ENCODE data around the gene PKIB.
"Not testable (repeated sequence)": the region's sequence is repeated elsewhere in the genome, so short reads cannot be mapped to it uniquely, and the experiment has no call there.

PKIB gene

GRCh38 chr6:122609881-122610689 lies at the start of gene PKIB:
Gene PKIB (plus strand): TSS chr6:122610405. CDS start chr6:122717795, 107,390 bp downstream.
- DNase-seq, result peak; percentile 66

GRCh38 chr6:122563364-122564052 lies 46.7 kb upstream of the PKIB start:
- DNase-seq, result no peak

GRCh38 chr6:122564230-122564629 lies 46.0 kb upstream of the PKIB start:
- no peak for DNase-seq

- no peak for DNase-seq
These were observed 44.5 kb upstream of the PKIB start for GRCh38 chr6:122565708-122566107.

- no peak for DNase-seq
These were observed 43.2 kb upstream of the PKIB start for GRCh38 chr6:122567034-122567433.

- DNase-seq, result no peak
These were observed 41.9 kb upstream of the PKIB start for GRCh38 chr6:122568350-122568749.

- no peak for DNase-seq
These were observed 41.4 kb upstream of the PKIB start for GRCh38 chr6:122568797-122569221.

- DNase-seq, result peak; percentile 5
These were observed 40.9 kb upstream of the PKIB start for GRCh38 chr6:122569230-122569771.

- DNase-seq, result no peak
These were observed 38.3 kb upstream of the PKIB start for GRCh38 chr6:122571888-122572287.

GRCh38 chr6:122576888-122577287 lies 33.3 kb upstream of the PKIB start:
- DNase-seq, result no peak

- no peak for DNase-seq
These were observed 31.2 kb upstream of the PKIB start for GRCh38 chr6:122578961-122579360.

GRCh38 chr6:122580737-122581136 lies 29.5 kb upstream of the PKIB start:
- peak; percentile 39 for DNase-seq

- no peak for DNase-seq
These were observed 21.1 kb upstream of the PKIB start for GRCh38 chr6:122589115-122589514.

- DNase-seq, result not testable (repeated sequence)
These were observed 11.9 kb upstream of the PKIB start for GRCh38 chr6:122598295-122598694.

- no peak for DNase-seq
These were observed 5.5 kb upstream of the PKIB start for GRCh38 chr6:122604676-122605075.

GRCh38 chr6:122610690-122611455 lies 668 bp downstream of the PKIB start:
- peak; percentile 38 for DNase-seq

GRCh38 chr6:122612838-122613237 lies 2.6 kb downstream of the PKIB start:
- no peak for DNase-seq

GRCh38 chr6:122614303-122614702 lies 4.1 kb downstream of the PKIB start:
- DNase-seq, result no peak

- DNase-seq, result no peak
These were observed 5.2 kb downstream of the PKIB start for GRCh38 chr6:122615409-122615808.

GRCh38 chr6:122616877-122617276 lies 6.7 kb downstream of the PKIB start:
- no peak for DNase-seq

- DNase-seq, result no peak
These were observed 9.1 kb downstream of the PKIB start for GRCh38 chr6:122619309-122619708.

GRCh38 chr6:122620428-122620827 lies 10.2 kb downstream of the PKIB start:
- no peak for DNase-seq

GRCh38 chr6:122620902-122621301 lies 10.7 kb downstream of the PKIB start:
- DNase-seq, result peak; percentile 9

Data from COR-L47 (cell line).